Measurements from ENCODE around the gene SENP1. TPM values are rescaled to one million over a fixed set of nuclear protein-coding genes. Genes with fewer than 3 reads are reported as not detected.
A peak's percentile ranks its signal among the peaks of the same experiment; 100 is the strongest.

The SENP1 gene
- total RNA-seq, 1 donor from 2014 or later, result 44.0 TPM

DNA sequence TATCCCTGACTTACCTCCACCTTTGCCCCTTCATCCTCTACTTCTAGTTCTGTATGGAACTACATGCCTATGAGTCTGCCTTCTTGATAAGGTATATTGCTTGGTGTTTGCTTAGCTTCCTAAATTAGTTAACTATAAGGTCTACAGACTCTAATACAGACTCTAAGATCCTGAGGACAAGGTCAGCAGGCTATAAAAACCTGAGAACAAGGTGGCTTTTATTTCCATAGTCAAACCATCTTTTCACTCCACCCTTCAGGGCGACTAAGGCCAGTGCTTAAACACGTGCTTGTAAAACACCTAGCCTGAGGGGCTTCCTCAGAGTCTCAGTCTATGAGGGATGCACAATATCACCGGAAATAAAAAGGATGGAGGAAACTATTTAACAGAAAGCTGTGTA lies 65.5 kb downstream of the SENP1 start:
- peaks cover 3% of the 10 kb centered on the region for H3K36me3 Mint-ChIP-seq (ENCODE audit: low read depth)
- H3K27me3 Mint-ChIP-seq (ENCODE audit: low read depth), result no peaks in the 10 kb centered on the region
- H3K4me1 Mint-ChIP-seq, result peaks cover 45% of the 10 kb centered on the region
- H3K9me3 Mint-ChIP-seq, result no peaks in the 10 kb centered on the region
- TF ChIP-seq, protein P1, sequence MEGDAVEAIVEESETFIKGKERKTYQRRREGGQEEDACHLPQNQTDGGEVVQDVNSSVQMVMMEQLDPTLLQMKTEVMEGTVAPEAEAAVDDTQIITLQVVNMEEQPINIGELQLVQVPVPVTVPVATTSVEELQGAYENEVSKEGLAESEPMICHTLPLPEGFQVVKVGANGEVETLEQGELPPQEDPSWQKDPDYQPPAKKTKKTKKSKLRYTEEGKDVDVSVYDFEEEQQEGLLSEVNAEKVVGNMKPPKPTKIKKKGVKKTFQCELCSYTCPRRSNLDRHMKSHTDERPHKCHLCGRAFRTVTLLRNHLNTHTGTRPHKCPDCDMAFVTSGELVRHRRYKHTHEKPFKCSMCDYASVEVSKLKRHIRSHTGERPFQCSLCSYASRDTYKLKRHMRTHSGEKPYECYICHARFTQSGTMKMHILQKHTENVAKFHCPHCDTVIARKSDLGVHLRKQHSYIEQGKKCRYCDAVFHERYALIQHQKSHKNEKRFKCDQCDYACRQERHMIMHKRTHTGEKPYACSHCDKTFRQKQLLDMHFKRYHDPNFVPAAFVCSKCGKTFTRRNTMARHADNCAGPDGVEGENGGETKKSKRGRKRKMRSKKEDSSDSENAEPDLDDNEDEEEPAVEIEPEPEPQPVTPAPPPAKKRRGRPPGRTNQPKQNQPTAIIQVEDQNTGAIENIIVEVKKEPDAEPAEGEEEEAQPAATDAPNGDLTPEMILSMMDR (conservative IDR thresholded peaks at IDR 0.05), result no peak
- no peak for DNase-seq (ENCODE audit: low read depth, low spot score)
- no peak overlapping the region for H3K27ac Mint-ChIP-seq (ENCODE audit: unreplicated experiment)
- no peak overlapping the region for H3K4me3 Mint-ChIP-seq

DNA sequence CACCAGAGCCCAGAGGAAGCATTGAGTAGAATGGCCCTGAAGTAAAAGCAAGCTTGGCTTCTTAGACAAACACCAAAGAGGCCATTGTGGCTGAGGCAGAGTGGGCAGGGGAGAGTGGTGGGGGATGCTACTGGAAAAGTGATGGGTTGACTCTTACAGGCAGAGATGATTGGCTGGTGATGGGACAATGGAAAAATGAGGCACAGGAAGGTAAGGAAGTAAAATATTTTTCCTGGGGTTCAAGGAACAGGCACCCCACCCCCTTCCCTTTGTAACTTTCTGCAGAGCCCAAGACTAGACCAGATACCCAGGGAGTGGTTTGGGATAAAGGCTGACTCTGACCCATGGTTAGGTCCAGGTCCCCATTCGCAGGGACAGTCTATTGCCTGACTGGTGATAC lies 66.7 kb downstream of the SENP1 start:
- H3K4me3 Mint-ChIP-seq, result no peak overlapping the region
- H3K27me3 Mint-ChIP-seq (ENCODE audit: low read depth), result no peaks in the 10 kb centered on the region
- no peaks in the 10 kb centered on the region for H3K36me3 Mint-ChIP-seq (ENCODE audit: low read depth)
- H3K4me1 Mint-ChIP-seq, result peaks cover 57% of the 10 kb centered on the region
- no peak overlapping the region for H3K27ac Mint-ChIP-seq (ENCODE audit: unreplicated experiment)
- no peak for DNase-seq (ENCODE audit: low read depth, low spot score)
- TF ChIP-seq, protein P1 (conservative IDR thresholded peaks at IDR 0.05), result no peak
- no peaks in the 10 kb centered on the region for H3K9me3 Mint-ChIP-seq

DNA sequence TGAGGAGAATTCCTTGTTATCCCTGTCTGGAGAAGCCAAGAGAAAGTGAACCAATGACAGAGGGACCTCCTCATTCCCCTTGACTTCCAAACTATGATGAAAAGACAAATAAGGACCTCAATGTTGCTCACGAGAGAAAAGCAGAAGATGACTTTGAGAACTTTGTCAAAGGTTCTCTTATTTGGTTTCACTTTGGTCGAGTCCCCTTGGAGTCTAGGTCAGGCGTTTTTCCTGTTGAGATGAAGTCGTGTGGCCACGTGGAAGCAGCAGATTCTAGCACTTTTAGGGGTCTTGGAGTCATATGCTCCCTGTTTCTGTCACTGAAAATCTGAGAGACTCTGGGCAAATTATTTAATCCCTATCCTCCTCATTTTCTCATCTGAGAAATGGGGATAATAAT lies 67.8 kb downstream of the SENP1 start:
- no peak for DNase-seq (ENCODE audit: low read depth, low spot score)
- H3K27me3 Mint-ChIP-seq (ENCODE audit: low read depth), result no peaks in the 10 kb centered on the region

DNA sequence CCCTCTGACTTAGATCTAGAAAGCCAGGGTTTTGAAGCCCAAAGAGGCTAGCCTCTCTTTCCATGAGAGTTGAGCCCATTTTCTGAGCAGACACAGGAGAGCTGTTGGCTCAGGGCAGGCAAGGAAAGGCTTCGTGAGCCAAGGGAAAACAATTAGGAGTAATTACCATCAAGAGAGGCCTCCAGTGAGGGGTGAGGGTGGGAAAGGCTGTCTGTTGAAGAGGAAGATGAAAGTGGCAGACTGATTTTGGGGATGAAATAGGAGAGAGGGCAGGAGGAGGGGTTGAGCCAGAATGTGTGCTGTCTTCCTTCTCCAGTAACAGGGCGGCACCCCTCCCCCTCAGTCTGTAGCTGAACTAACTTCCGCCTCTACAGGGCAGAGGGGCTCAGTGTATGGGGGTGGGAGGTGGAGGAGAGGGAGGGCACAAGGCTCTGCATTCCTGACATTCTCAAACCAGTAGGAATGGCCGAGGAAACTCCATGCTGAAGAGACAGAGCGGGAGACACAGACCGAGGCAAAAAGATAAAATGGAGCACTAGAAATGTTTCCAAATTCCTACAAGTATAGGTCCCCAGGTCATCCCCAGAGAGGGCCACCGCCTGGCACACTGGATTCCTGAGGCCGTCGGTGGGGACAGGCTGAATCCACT lies 68.5 kb downstream of the SENP1 start:
- TF ChIP-seq, protein P1 (conservative IDR thresholded peaks at IDR 0.05), result no peak
- Mint-ChIP-seq H3K36me3 (ENCODE audit: low read depth) (no peaks in the 10 kb centered on the region), H3K4me3 (peak overlapping the region; percentile 35), H3K27ac (ENCODE audit: unreplicated experiment) (peak overlapping the region; percentile 91), H3K27me3 (ENCODE audit: low read depth) (no peaks in the 10 kb centered on the region), H3K9me3 (no peaks in the 10 kb centered on the region), H3K4me1 (peaks cover 74% of the 10 kb centered on the region)
- peak; percentile 58 for DNase-seq (ENCODE audit: low read depth, low spot score)

More for the DNA sequence above, 67.8 kb downstream of the SENP1 start:
- TF ChIP-seq, protein P1 (conservative IDR thresholded peaks at IDR 0.05), result no peak
- Mint-ChIP-seq H3K36me3 (ENCODE audit: low read depth) (no peaks in the 10 kb centered on the region), H3K4me3 (no peak overlapping the region), H3K27ac (ENCODE audit: unreplicated experiment) (no peak overlapping the region), H3K9me3 (no peaks in the 10 kb centered on the region), H3K4me1 (peaks cover 67% of the 10 kb centered on the region)

DNA sequence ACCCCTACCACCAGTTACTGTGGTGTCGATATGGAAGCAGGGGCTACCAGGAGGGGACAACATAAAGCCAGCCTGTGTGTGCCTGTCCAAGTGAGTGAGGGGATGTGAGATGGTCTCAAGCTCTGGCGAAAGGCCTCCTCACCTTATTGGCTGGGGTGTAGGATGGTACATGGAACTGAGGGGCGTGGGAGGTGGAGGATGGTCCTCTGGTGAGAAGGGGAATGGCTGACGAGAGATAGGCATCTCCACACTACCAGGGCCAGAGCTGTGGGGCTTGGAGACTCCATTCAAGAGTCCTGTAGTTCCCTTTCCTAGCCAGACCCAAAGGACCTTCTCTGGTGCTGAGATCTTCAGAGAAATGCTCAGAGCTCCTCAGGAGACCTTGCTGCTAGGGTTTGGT lies 69.1 kb downstream of the SENP1 start:
- Mint-ChIP-seq H3K4me1 (peaks cover 78% of the 10 kb centered on the region), H3K4me3 (peak overlapping the region; percentile 35), H3K9me3 (no peaks in the 10 kb centered on the region), H3K27ac (ENCODE audit: unreplicated experiment) (peak overlapping the region; percentile 91), H3K36me3 (ENCODE audit: low read depth) (no peaks in the 10 kb centered on the region), H3K27me3 (ENCODE audit: low read depth) (no peaks in the 10 kb centered on the region)
- no peak for DNase-seq (ENCODE audit: low read depth, low spot score)
- TF ChIP-seq, protein P1 (conservative IDR thresholded peaks at IDR 0.05), result no peak

Measured in neural crest cell (in vitro differentiated cells).